ENCODE results near the gene SPNS1.

Gene SPNS1

GRCh38 chr16:29014561-29015069, 40.0 kb downstream of the SPNS1 start:
- TF ChIP-seq CTCF (IDR thresholded peaks at IDR 0.05; ENCODE audit: insufficient read depth, low read length) (no peak), GABPA (IDR thresholded peaks at IDR 0.05; ENCODE audit: low read depth) (no peak), POLR2AphosphoS5 (IDR thresholded peaks at IDR 0.05; ENCODE audit: low read depth) (no peak), SPI1 (IDR thresholded peaks at IDR 0.05; ENCODE audit: borderline replicate concordance, low read depth) (no peak)
- TF ChIP-seq, protein P1, sequence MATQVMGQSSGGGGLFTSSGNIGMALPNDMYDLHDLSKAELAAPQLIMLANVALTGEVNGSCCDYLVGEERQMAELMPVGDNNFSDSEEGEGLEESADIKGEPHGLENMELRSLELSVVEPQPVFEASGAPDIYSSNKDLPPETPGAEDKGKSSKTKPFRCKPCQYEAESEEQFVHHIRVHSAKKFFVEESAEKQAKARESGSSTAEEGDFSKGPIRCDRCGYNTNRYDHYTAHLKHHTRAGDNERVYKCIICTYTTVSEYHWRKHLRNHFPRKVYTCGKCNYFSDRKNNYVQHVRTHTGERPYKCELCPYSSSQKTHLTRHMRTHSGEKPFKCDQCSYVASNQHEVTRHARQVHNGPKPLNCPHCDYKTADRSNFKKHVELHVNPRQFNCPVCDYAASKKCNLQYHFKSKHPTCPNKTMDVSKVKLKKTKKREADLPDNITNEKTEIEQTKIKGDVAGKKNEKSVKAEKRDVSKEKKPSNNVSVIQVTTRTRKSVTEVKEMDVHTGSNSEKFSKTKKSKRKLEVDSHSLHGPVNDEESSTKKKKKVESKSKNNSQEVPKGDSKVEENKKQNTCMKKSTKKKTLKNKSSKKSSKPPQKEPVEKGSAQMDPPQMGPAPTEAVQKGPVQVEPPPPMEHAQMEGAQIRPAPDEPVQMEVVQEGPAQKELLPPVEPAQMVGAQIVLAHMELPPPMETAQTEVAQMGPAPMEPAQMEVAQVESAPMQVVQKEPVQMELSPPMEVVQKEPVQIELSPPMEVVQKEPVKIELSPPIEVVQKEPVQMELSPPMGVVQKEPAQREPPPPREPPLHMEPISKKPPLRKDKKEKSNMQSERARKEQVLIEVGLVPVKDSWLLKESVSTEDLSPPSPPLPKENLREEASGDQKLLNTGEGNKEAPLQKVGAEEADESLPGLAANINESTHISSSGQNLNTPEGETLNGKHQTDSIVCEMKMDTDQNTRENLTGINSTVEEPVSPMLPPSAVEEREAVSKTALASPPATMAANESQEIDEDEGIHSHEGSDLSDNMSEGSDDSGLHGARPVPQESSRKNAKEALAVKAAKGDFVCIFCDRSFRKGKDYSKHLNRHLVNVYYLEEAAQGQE (IDR thresholded peaks at IDR 0.05; ENCODE audit: insufficient replicate concordance, low read depth), result no peak
- Histone ChIP-seq H3K27ac (replicated peaks) (no peak overlapping the region), H3K27me3 (ENCODE audit: insufficient read depth, poor library complexity, severe bottlenecking) (no peaks in the 10 kb centered on the region), H3K4me3 (replicated peaks; ENCODE audit: insufficient read depth, low read length) (no peak overlapping the region)
- no peak for DNase-seq (ENCODE audit: low read depth in 1 of 2, low spot score in 1 of 2)

GRCh38 chr16:29022196-29022595, 47.6 kb downstream of the SPNS1 start:
- no peak for DNase-seq (ENCODE audit: low read depth in 1 of 2, low spot score in 1 of 2)
- TF ChIP-seq SPI1 (IDR thresholded peaks at IDR 0.05; ENCODE audit: borderline replicate concordance, low read depth) (no peak), GABPA (IDR thresholded peaks at IDR 0.05; ENCODE audit: low read depth) (no peak), POLR2AphosphoS5 (IDR thresholded peaks at IDR 0.05; ENCODE audit: low read depth) (no peak), CTCF (IDR thresholded peaks at IDR 0.05; ENCODE audit: insufficient read depth, low read length) (no peak)
- TF ChIP-seq, protein P1 (IDR thresholded peaks at IDR 0.05; ENCODE audit: insufficient replicate concordance, low read depth), result no peak

DNA sequence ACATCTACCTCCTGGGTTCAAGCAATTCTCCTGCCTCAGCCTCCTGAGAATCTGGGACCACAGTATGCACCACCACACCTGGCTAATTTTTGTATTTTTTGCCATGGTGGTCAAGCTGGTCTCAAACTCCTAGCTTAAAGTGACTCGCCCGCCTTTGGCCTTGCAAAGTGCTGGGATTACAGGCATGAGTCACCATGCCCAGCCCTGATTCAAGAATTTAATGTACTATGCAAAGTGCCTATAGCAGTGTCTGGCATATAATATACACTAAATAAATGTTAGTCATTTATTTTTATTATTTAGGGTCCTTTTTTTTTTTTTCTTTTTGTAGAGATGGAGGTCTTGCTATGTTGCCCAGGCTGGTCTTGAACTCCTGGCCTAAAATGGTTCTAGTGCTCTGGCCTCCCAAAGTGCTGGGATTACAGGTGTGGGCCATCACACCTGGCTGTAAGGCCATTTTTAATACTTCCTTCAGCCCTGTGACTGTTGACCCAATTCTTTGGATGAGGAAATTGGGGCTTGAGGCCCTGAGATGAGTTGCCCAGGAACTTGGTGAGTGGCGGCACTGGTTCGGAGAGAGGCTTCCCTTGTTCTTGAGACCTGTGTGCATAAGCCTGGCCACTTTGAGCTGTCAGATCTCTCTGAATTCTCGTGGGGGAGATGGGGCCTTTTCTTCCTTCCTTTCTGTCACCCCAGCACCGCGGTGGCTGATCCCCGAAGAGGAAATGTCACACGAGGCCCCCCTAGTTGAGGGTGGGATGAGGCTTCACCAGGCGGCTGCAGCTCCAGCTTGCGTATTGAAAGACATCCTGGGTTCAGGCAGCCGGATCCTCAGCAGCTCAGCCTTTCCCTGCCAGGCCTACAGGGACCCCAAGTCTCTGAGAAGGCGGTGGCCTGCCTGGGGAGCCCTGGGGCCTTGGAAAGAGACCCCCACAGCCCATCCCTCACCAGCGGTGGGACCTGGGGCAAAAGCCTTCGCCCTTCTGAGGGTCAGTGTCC, 49.0 kb downstream of the SPNS1 start:
- TF ChIP-seq SPI1 (IDR thresholded peaks at IDR 0.05; ENCODE audit: borderline replicate concordance, low read depth), result no peak
- TF ChIP-seq, protein P1 (IDR thresholded peaks at IDR 0.05; ENCODE audit: insufficient replicate concordance, low read depth), result no peak
- TF ChIP-seq POLR2AphosphoS5 (IDR thresholded peaks at IDR 0.05; ENCODE audit: low read depth), result no peak
- TF ChIP-seq CTCF (IDR thresholded peaks at IDR 0.05; ENCODE audit: insufficient read depth, low read length), result no peak
- TF ChIP-seq GABPA (IDR thresholded peaks at IDR 0.05; ENCODE audit: low read depth), result no peak
- Histone ChIP-seq H3K27me3 (ENCODE audit: insufficient read depth, poor library complexity, severe bottlenecking) (no peaks in the 10 kb centered on the region), H3K27ac (replicated peaks) (no peak overlapping the region), H3K4me3 (replicated peaks; ENCODE audit: insufficient read depth, low read length) (no peak overlapping the region)
- DNase-seq (ENCODE audit: low read depth in 1 of 2, low spot score in 1 of 2), result no peak

More at GRCh38 chr16:29022196-29022595, 47.6 kb downstream of the SPNS1 start:
- H3K4me3 ChIP-seq (replicated peaks; ENCODE audit: insufficient read depth, low read length), result no peak overlapping the region
- H3K27ac ChIP-seq (replicated peaks), result no peak overlapping the region
- H3K27me3 ChIP-seq (ENCODE audit: insufficient read depth, poor library complexity, severe bottlenecking), result no peaks in the 10 kb centered on the region
